DND-41 (cell line): ENCODE data around the gene ICAM2.

Experiments used
- ATAC-seq: fragments of 200-7000 bp; cut with Tn5 transposase; 3 replicates; pipeline ENCODE4 v1.9.1; 2021; ENCODE audit warnings: low read depth; ENCODE audit not compliant: insufficient read depth
- DNase-seq: peaks from one replicate; pipeline ENCODE4 v3.0.0-alpha.2; 2020
- H2AFZ ChIP-seq: 2 replicates; pipeline ENCODE4 v1.6.0; 2012; ENCODE audit warnings: low read depth, low read length
- H3K27ac ChIP-seq: 2 replicates; pipeline ENCODE4 v1.5.1; 2012; ENCODE audit warnings: low read length, inconsistent platforms
- H3K27me3 ChIP-seq: fragments of 200-600 bp; sonication (generic); 2 replicates; pipeline ENCODE4 v1.6.0; 2012; ENCODE audit warnings: low read length, mild to moderate bottlenecking, inconsistent platforms; ENCODE audit not compliant: insufficient read depth, poor library complexity
- H3K36me3 ChIP-seq: 2 replicates; pipeline ENCODE4 v1.5.1; 2012; ENCODE audit warnings: low read length, inconsistent platforms; ENCODE audit not compliant: insufficient read depth
- H3K4me1 ChIP-seq: 2 replicates; pipeline ENCODE4 v1.5.1; 2012; ENCODE audit warnings: mild to moderate bottlenecking, low read length; ENCODE audit not compliant: insufficient read depth
- H3K4me2 ChIP-seq: 2 replicates; pipeline ENCODE4 v1.6.0; 2012; ENCODE audit warnings: mild to moderate bottlenecking, moderate library complexity, low read length, inconsistent platforms; ENCODE audit not compliant: insufficient read depth
- H3K4me3 ChIP-seq, 2 experiments: fragments of 200-600 bp in 1 of 2; shearing (Covaris generic) in 1 of 2; 2 replicates each; pipeline ENCODE4 v1.5.1; 2012 to 2016; ENCODE audit warnings: inconsistent platforms in 2 of 2, low read length in 2 of 2, mild to moderate bottlenecking in 2 of 2, low read depth in 1 of 2, moderate library complexity in 1 of 2
- H3K79me2 ChIP-seq: 2 replicates; pipeline ENCODE4 v1.6.0; 2012; ENCODE audit warnings: low read length, inconsistent platforms; ENCODE audit not compliant: insufficient read depth
- H3K9ac ChIP-seq: 2 replicates; pipeline ENCODE4 v1.6.0; 2012; ENCODE audit warnings: low read depth, mild to moderate bottlenecking, inconsistent platforms, low read length, moderate library complexity
- H3K9me3 ChIP-seq: 2 replicates; pipeline ENCODE4 v1.5.1; 2012; ENCODE audit warnings: low read length, moderate library complexity, mild to moderate bottlenecking, inconsistent platforms; ENCODE audit not compliant: insufficient read depth, severe bottlenecking
- H4K20me1 ChIP-seq: 2 replicates; pipeline ENCODE4 v1.6.0; 2012; ENCODE audit warnings: low read length; ENCODE audit not compliant: insufficient read depth
- CTCF ChIP-seq: IDR thresholded peaks from 2 replicates; pipeline ENCODE4 v1.5.1; 2012; ENCODE audit warnings: borderline replicate concordance, low read length, moderate library complexity, mild to moderate bottlenecking; ENCODE audit not compliant: poor library complexity, severe bottlenecking; ENCODE audit errors: extremely low read depth
- EZH2 ChIP-seq: IDR thresholded peaks from 3 replicates; pipeline ENCODE4 v1.6.1; 2012; ENCODE audit warnings: borderline replicate concordance, low read depth, mild to moderate bottlenecking, moderate library complexity, low read length, inconsistent platforms; ENCODE audit not compliant: severe bottlenecking

Gene ICAM2

GRCh38 chr17:64057701-64058263 is 37.3 kb upstream of the ICAM2 start:
- ATAC-seq (no peak), DNase-seq (no peak)
- no peak overlapping the region for H3K9ac ChIP-seq
- H3K4me2 ChIP-seq: no peak overlapping the region
- TF ChIP-seq EZH2: no peak
- TF ChIP-seq CTCF: no peak
- no peaks in the 10 kb centered on the region for H3K27me3 ChIP-seq
- no peaks in the 10 kb centered on the region for H3K79me2 ChIP-seq
- peaks cover 2% of the 10 kb centered on the region; the same call in 1 of the 2 replicates for H3K4me1 ChIP-seq
- H2AFZ ChIP-seq: no peak overlapping the region
- no peaks in the 10 kb centered on the region for H4K20me1 ChIP-seq
- no peak overlapping the region for H3K4me3 ChIP-seq
- peaks cover 25% of the 10 kb centered on the region for H3K36me3 ChIP-seq
- no peak overlapping the region for H3K27ac ChIP-seq
- no peaks in the 10 kb centered on the region for H3K9me3 ChIP-seq

- Histone ChIP-seq H2AFZ (no peak overlapping the region), H3K4me3 (no peak overlapping the region), H3K27me3 (no peaks in the 10 kb centered on the region), H3K4me2 (no peak overlapping the region), H3K79me2 (no peaks in the 10 kb centered on the region), H3K27ac (no peak overlapping the region), H3K4me1 (peaks cover 7% of the 10 kb centered on the region), H3K9me3 (no peaks in the 10 kb centered on the region), H3K9ac (no peak overlapping the region), H3K36me3 (peaks cover 29% of the 10 kb centered on the region), H4K20me1 (no peaks in the 10 kb centered on the region)
- no peak for ATAC-seq
- TF ChIP-seq EZH2 (no peak), CTCF (no peak)
- no peak for DNase-seq
These were observed 36.0 kb upstream of the ICAM2 start for GRCh38 chr17:64056269-64057005.

GRCh38 chr17:64055183-64056142 is 35.0 kb upstream of the ICAM2 start:
- H3K27me3 ChIP-seq: no peaks in the 10 kb centered on the region
- no peaks in the 10 kb centered on the region for H3K79me2 ChIP-seq
- peaks cover 29% of the 10 kb centered on the region for H3K36me3 ChIP-seq
- DNase-seq (no peak), ATAC-seq (no peak)
- H3K9me3 ChIP-seq: no peaks in the 10 kb centered on the region
- no peak overlapping the region for H2AFZ ChIP-seq
- peaks cover 17% of the 10 kb centered on the region for H3K4me1 ChIP-seq
- H3K9ac ChIP-seq: no peak overlapping the region
- no peaks in the 10 kb centered on the region for H4K20me1 ChIP-seq
- TF ChIP-seq CTCF (no peak), EZH2 (no peak)
- no peak overlapping the region for H3K4me2 ChIP-seq
- H3K4me3 ChIP-seq: no peak overlapping the region
- H3K27ac ChIP-seq: no peak overlapping the region
